NCI-H82 treated with DMSO at 0.1 percent for 48 hours (cell line): ENCODE results near the gene CPSF3.
A peak's percentile ranks its signal among the peaks of the same experiment; 100 is the strongest.
"Not testable (repeated sequence)": the region's sequence is repeated elsewhere in the genome, so short reads cannot be mapped to it uniquely, and the experiment has no call there.

Source experiments
- DNase-seq: peaks from one replicate; lab custom pipeline; 2025; ENCODE audit not compliant: unreplicated experiment; lab: John Stamatoyannopoulos, UW

CPSF3 gene

DNA sequence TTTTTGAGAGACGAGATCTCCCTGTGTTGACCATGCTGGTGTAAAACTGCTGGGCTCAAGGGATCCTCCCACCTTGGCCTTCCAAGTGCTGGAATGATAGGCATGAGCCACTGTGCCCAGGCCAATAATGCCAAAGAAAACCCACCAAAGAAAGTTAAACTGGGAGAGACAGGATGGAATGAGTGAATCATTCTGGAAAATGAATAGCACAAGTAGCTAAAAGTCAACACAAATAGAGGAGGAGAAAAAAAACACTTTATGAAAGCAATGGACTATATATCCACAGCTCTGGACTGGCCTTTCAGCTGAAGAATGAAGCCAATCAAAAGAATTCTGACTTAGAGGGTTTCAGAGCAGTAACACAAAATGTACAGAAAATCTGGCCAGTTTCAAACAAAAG lies 74.8 kb downstream of the CPSF3 start:
- no peak for DNase-seq

GRCh38 chr2:9508931-9509330 lies 85.5 kb downstream of the CPSF3 start:
- no peak for DNase-seq

- DNase-seq: not testable (repeated sequence)
Measured at GRCh38 chr2:9513946-9514345, 90.5 kb downstream of the CPSF3 start.

- no peak for DNase-seq
Measured at GRCh38 chr2:9517118-9517782, 93.8 kb downstream of the CPSF3 start.

DNA sequence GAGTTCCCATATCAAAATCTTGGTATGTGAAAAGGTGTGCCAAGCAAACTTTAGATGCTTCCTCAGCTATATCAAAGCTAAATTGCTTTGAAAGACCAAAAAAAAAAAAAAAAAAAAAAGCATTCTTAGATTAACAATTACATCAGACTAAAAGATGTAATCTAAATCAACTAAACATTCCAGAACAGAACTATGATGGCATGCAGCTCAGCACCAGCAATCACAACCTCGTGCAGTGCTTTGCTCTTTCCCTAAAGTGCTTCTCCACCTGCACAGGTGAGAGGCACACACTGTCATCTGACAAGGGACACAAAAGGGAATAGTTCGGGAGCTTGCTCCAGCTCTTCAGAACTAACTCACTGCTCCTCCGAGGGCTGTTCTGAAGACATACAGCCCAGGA lies 94.7 kb downstream of the CPSF3 start:
- no peak for DNase-seq

DNA sequence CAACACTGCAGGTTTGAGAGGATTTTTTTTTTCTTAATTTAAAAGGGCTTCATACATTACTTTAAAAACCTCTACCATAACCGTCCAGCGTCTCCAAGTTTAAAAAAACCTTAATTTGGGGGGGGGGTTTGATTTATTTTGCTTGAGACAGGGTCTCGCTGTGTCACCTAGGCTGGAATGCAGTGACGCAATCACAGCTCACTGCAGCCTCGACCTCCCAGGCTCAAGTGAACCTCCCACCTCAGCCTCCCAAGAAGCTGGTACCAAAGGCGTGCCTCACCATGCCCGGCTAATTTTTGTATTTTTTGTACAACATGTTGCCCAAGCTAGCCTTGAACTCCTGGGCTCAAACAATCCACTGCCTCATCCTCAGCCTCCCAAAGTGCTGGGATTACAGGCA lies 95.3 kb downstream of the CPSF3 start:
- no peak for DNase-seq

- DNase-seq: peak; percentile 26
Measured at GRCh38 chr2:9519250-9519649, 95.8 kb downstream of the CPSF3 start.
